Measurements from ENCODE around the gene COL9A3.

- TF ChIP-seq, protein P1, sequence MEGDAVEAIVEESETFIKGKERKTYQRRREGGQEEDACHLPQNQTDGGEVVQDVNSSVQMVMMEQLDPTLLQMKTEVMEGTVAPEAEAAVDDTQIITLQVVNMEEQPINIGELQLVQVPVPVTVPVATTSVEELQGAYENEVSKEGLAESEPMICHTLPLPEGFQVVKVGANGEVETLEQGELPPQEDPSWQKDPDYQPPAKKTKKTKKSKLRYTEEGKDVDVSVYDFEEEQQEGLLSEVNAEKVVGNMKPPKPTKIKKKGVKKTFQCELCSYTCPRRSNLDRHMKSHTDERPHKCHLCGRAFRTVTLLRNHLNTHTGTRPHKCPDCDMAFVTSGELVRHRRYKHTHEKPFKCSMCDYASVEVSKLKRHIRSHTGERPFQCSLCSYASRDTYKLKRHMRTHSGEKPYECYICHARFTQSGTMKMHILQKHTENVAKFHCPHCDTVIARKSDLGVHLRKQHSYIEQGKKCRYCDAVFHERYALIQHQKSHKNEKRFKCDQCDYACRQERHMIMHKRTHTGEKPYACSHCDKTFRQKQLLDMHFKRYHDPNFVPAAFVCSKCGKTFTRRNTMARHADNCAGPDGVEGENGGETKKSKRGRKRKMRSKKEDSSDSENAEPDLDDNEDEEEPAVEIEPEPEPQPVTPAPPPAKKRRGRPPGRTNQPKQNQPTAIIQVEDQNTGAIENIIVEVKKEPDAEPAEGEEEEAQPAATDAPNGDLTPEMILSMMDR (IDR thresholded peaks at IDR 0.05), result no peak
- TF ChIP-seq EZH2 (IDR thresholded peaks at IDR 0.05), result no peak
Measured at GRCh38 chr20:62888406-62888805, 71.6 kb downstream of the COL9A3 start.

All from neural progenitor cell (in vitro differentiated cells).